ENCODE data around the gene KCNJ16.

KCNJ16 gene

DNA sequence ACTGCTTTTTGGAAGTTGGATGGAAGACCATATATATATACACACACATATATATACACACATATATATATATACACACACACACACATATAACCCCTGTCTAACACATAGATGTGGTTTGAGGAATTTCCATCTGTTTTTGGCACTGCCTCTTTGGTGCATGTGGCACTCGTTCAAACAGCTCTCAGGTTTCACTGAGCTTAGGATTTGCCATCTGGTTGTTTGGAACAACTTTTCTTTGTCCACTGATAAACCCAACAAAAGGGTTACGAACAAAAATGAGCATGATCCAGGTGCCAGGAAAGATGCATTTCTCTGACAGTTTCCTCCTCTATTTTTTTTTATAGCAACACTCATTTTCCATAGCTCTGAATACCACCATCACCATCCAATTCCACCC lies 14.6 kb upstream of the KCNJ16 start:
- no peak for DNase-seq (ENCODE audit: low read depth)
- H3K4me3 ChIP-seq (ENCODE audit: low read depth, low read length): no peak overlapping the region

- no peak for DNase-seq (ENCODE audit: low read depth)
- H3K4me3 ChIP-seq (ENCODE audit: low read depth, low read length): no peak overlapping the region
These were observed 7.9 kb upstream of the KCNJ16 start for GRCh38 chr17:70067134-70067533.

DNA sequence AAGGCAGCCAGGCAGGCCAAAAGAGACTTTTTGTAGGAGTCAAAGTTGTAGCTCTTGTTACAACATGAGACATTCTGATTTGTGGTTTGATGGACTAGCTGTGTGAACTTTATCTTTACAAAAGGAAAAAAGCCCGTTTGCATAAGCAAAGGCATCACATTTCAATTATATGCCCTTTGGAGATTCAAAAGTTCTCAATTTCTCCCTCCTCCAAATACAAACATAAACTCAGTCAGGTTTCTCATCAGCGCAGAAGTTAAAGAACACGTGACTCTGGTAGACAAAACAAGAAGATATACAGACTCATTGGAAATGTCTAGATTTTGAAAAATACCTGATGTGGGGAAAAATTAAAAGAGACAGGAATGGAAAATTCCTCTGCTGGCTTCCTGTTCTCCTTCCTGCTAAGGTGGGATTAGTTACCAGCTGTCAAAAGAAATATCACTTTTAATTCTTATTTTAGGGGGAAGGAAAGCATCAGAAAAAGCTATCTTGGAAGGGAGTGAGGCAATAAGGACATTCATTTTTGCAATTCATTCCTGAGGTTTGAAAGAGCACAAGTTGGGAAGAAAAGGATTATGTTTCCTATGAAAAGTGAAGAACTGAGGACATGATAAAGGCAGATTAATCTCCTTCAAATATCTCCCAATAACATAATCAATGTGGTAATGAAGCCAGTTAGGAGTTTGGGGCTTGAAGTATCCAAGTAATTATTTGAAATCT lies 4.6 kb upstream of the KCNJ16 start:
- H3K4me3 ChIP-seq (ENCODE audit: low read depth, low read length): no peak overlapping the region
- DNase-seq (ENCODE audit: low read depth): no peak

DNA sequence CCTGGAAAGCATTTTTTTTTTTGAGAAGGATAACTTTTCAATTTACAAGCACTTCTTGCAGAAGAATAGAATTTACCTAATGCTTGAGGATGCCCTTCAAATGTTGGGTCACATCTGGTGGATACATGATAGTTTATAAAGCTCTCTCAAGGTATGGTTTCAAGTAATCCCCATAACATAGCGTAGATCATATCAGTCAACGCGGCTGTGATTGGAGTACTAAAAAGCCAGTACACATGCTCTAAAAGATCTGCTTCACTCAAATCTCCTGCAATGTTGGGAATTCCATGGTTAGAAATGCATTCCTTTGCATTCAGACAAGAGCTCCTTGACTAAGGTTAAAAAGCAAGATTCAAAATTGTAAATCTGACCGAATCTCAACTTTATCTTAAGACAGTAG lies 3.9 kb upstream of the KCNJ16 start:
- H3K4me3 ChIP-seq (ENCODE audit: low read depth, low read length): no peak overlapping the region

DNA sequence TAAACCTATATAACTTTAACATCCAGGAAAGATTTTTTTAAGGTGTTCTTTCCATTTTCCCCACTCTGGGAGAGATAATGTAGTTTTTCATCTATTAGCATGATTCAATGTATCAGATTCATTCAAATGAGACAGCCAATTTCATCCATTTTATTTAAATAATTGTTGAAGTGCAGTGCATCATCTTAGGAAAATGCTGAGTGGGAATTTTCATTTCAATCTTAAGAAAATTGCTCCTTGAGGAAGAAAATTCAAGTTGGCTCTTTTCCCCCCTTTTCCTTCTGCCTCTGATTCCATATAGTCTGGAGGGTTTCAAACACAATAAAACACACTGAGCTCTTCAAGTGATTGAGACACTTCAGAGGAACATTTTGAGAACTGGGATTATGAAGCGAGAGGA lies 3.4 kb upstream of the KCNJ16 start:
- no peak overlapping the region for H3K4me3 ChIP-seq (ENCODE audit: low read depth, low read length)
- DNase-seq (ENCODE audit: low read depth): no peak

More for the DNA sequence above, 3.9 kb upstream of the KCNJ16 start:
- DNase-seq (ENCODE audit: low read depth): no peak

GRCh38 chr17:70072546-70073309 lies 2.3 kb upstream of the KCNJ16 start:
- H3K4me3 ChIP-seq (ENCODE audit: low read depth, low read length): no peak overlapping the region
- no peak for DNase-seq (ENCODE audit: low read depth)

GRCh38 chr17:70073310-70073709 lies 1.7 kb upstream of the KCNJ16 start:
- H3K4me3 ChIP-seq (ENCODE audit: low read depth, low read length): no peak overlapping the region
- no peak for DNase-seq (ENCODE audit: low read depth)

- H3K4me3 ChIP-seq (ENCODE audit: low read depth, low read length): no peak overlapping the region
- DNase-seq (ENCODE audit: low read depth): no peak
These were observed 1.2 kb upstream of the KCNJ16 start for GRCh38 chr17:70073799-70074198.

DNA sequence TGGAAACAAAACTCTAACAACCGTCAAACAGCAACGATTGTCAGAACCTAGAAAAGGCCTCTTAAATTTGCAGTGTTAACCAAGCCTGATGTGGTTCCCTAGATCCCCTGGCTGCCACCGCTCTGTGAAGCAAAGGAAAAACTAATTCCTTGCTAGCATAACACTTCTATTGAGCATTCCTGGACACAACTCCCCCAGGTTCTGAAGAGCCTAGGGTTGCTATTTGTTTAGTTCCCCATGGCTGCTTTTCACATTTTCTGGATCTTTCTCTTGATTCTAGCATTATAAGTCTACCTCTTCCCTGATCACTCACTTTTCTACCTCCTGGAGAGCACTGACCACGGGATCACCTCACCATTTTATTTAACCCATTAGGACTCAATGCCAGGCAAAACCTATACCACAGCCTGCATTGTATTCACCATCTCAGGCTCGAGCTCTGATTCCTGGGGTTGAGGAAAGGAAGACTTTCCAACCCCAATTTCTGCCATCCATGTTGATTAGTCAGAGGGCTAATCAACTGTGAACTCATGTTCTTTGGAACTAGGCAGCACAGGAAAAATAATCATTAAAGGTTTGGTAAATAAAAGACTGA lies 692 bp upstream of the KCNJ16 start:
- H3K4me3 ChIP-seq (ENCODE audit: low read depth, low read length): no peak overlapping the region
- no peak for DNase-seq (ENCODE audit: low read depth)

DNA sequence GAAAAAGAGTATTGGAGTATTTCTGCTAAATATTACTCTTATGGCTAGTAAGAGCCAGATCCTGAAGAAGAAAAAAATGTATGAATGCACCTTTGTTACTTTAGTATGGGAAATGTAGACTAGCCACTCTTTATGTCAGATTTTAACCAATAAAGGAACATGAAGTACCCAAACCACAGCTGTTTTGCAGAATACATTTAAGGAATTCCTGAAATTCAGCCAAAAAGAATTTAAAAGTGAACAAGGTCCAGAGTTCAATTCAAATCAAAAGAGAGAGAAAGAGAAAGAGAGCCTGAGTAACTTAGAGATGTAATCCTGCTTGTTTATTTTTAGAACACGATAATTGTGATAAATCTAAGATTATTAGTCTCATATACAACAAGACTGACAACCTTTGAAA lies 1.2 kb downstream of the KCNJ16 start:
- DNase-seq (ENCODE audit: low read depth): peak; percentile 28
- H3K4me3 ChIP-seq (ENCODE audit: low read depth, low read length): no peak overlapping the region

DNA sequence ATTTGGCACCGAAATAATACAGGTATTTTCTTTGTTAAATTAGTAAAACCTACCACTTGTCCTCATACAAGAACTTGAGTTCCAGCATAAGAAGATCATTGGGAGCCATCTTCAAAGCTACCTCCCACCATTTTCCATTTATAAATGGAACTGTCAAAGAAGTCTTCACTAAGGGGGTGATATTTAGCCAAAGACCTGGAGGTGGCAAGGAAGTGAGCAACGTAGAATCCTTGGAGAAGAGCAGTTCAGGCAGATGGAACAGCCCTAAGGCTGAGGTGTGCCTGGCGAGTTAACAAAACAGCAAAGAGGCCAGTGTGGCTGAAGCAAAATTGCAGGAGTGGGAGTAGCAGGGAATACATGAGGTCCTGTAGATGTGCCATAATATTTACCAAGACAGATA lies 1.8 kb downstream of the KCNJ16 start:
- DNase-seq (ENCODE audit: low read depth): no peak
- H3K4me3 ChIP-seq (ENCODE audit: low read depth, low read length): no peak overlapping the region

- DNase-seq (ENCODE audit: low read depth): no peak
- H3K4me3 ChIP-seq (ENCODE audit: low read depth, low read length): no peak overlapping the region
These were observed 3.5 kb downstream of the KCNJ16 start for GRCh38 chr17:70078549-70078948.

GRCh38 chr17:70078994-70079531 lies 4.0 kb downstream of the KCNJ16 start:
- H3K4me3 ChIP-seq (ENCODE audit: low read depth, low read length): no peak overlapping the region
- DNase-seq (ENCODE audit: low read depth): no peak

DNA sequence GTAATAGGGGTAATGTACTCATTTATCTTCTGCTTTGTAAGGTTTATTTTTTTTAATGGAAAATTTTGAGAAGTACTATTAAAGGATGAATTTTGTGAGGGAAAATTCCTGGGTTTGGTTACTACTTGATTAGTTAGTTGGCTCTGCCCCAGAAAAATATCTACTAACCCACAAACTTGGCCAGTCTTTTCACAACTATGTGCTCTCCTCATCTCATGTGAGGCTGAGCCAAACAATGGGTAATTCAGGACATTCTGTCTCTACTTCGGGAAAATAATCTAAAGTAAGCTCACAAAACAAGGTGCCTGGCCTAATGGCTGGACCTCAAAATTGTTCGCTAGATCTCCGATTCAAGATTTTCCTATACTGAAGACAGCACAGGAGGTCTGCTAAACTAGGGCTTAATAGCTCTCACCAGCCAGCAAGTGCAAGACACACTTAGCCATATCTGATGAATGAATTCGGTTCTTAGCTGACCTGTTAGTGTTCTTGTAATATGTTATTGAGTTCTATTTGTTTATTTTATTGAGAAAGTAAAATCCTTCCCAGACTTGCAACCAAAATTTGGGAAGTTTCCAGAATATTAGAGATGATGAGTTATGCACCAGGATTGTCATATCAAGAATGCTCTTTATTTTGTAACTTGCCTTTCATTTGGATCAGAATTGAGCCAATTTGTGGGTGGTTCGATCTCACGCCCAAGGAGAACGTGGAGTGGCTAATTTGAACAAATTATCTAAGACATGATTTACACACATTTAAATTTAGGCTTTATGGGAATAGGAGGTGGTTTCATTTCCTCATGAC lies 5.7 kb downstream of the KCNJ16 start:
- DNase-seq (ENCODE audit: low read depth): peak; percentile 29
- no peak overlapping the region for H3K4me3 ChIP-seq (ENCODE audit: low read depth, low read length)

GRCh38 chr17:70081885-70082284 lies 6.9 kb downstream of the KCNJ16 start:
- no peak for DNase-seq (ENCODE audit: low read depth)
- H3K4me3 ChIP-seq (ENCODE audit: low read depth, low read length): no peak overlapping the region

GRCh38 chr17:70084476-70084875 lies 9.5 kb downstream of the KCNJ16 start:
- no peak for DNase-seq (ENCODE audit: low read depth)
- no peak overlapping the region for H3K4me3 ChIP-seq (ENCODE audit: low read depth, low read length)

DNA sequence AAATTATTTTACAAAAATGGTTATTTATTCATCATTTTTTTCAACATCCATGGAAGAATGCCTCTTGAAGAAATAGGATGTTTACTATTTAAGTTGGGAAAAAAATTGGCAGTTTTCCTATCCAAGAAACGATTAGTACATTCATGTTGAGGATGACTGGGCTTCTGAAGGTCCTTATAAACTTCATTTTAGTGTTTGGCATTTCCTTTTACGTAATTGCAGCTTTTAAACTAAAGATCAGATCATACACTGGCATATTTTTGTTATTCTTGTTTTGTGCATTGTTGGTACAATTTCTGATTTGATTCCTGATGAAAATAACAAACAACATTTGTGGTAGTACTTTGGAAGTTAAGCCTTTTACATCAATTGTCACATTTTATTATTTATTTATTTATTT lies 11.5 kb downstream of the KCNJ16 start:
- no peak for DNase-seq (ENCODE audit: low read depth)
- H3K4me3 ChIP-seq (ENCODE audit: low read depth, low read length): no peak overlapping the region

DNA sequence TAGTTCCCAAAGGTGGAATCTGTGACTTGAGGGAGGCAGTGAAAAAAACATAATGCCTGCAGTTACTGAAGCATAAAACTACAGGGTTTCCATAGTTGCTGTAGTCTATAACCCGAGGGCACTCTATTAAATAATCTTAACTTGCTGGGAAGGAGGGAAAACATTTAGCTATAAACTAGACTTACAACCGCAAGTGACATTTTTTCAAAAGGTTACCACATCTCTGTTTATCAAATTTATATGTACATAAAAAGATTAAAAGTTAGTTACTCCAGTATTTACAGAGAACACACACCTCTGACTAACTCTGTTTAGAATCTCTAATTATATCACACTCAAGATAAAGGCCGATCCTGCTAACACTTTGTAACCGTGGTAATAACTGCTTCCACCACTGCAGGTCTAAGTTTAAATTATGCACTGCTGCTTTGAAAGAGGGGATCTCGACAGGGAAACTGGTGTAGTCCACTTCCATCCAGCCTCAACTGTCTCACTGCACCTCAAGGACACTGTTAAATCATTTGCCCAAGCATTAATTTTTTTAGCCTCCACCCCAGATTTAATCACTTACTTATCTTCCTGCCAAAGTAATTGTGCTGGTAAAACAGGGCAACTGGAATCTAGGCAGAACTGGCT lies 14.6 kb downstream of the KCNJ16 start:
- no peak overlapping the region for H3K4me3 ChIP-seq (ENCODE audit: low read depth, low read length)
- no peak for DNase-seq (ENCODE audit: low read depth)

DNA sequence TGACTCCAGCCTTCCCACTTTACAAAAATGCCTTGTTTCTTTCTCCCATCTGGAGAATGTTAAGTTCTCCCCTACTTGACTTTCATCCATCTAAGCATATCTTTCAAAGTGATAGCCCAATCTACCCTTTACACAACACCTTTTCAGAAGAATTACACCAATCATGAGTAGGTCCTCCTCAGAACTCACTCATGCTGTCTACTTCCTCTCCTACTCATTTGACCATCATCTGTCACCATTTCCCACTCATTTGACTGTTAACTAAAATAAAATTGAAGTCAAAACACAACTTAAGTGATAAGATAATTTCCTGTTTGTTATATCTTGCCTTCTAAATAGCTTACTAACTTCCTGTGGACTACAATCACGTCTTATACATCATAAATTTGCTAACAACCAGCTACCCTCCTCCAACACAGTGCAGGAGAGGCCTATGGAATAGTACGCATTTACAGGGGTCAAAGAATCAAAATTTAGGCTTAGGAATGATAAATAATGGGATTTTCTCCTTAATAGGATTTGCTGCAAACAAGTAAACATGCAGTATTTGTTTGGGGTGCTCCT lies 16.1 kb downstream of the KCNJ16 start:
- H3K4me3 ChIP-seq (ENCODE audit: low read depth, low read length): no peak overlapping the region
- no peak for DNase-seq (ENCODE audit: low read depth)

Measured in skeletal muscle cell (primary cell).